ENCODE measurements around the gene AKAP1.

DNA sequence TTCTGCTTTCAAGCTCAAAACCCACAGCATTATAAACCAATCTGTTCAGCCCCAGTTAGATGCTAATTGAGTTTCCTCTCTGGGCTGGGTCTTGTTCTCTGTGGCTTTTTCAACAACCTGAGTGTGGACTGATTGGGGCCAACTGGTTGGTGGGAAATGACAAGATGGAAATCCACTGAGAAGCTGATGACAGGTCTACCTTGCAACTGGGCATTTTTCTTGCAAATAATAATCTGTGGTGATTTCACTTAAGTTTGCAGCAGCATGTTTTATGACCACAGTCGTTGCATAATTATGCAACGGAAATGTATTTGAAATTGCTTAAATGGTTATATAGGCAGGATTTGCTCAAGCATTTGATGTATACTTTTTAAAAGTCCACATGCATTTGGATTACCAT is 69.9 kb downstream of the AKAP1 start:
- TF ChIP-seq CTCF (conservative IDR thresholded peaks at IDR 0.05) (no peak), EZH2 (IDR thresholded peaks at IDR 0.05; ENCODE audit: low read depth) (no peak)

Measured in PC-9 (cell line).